Gastroesophageal sphincter (tissue), 4 donors: Measurements from ENCODE around the gene TBC1D1. TPM values are rescaled to one million over a fixed set of nuclear protein-coding genes. Genes with fewer than 3 reads are reported as not detected.

Experiments
- ATAC-seq: fragments of 150-250 bp; one replicate; pipeline ENCODE4 v1.9.1; 2016; ENCODE audit warnings: mild to moderate bottlenecking, moderate library complexity
- H3K27ac ChIP-seq, 4 donors: fragments of 200-600 bp; sonication (generic) in 3 of 4; 1 replicate in 3 of 4; 2 replicates in 1 of 4; pipeline ENCODE4 v1.5.1; 2016 to 2019
- H3K27me3 ChIP-seq: fragments of 200-600 bp; sonication (generic); one replicate; pipeline ENCODE4 v1.5.1; 2019
- H3K36me3 ChIP-seq, 2 donors: fragments of 200-600 bp; sonication (generic); one replicate each; pipeline ENCODE4 v1.5.1; 2019; ENCODE audit warnings: control low read depth in 1 of 2
- H3K4me1 ChIP-seq, 3 donors: fragments of 200-600 bp; sonication (generic); 1 replicate in 2 of 3; 2 replicates in 1 of 3; pipeline ENCODE4 v1.5.1; 2016 to 2019; ENCODE audit warnings: control low read depth in 2 of 3
- H3K4me3 ChIP-seq, 2 donors: fragments of 200-600 bp; sonication (generic); one replicate each; pipeline ENCODE4 v1.5.1; 2019; ENCODE audit warnings: mild to moderate bottlenecking in 1 of 2, moderate library complexity in 1 of 2
- H3K9me3 ChIP-seq, 3 donors: fragments of 200-600 bp; sonication (generic); one replicate each; pipeline ENCODE4 v1.5.1; 2017 to 2019; ENCODE audit warnings: control low read depth in 2 of 3
- CTCF ChIP-seq, 4 experiments: fragments of 200-600 bp in 2 of 4; fragments of 450-650 bp in 2 of 4; sonication (generic) in 1 of 4; IDR thresholded peaks; one replicate each; pipeline ENCODE4 v1.5.1; 2017 to 2019; ENCODE audit warnings: antibody characterized with exemption in 4 of 4, mild to moderate bottlenecking in 2 of 4, moderate library complexity in 2 of 4
- EP300 ChIP-seq: sonication (generic); formaldehyde crosslinking; IDR thresholded peaks from one replicate; pipeline ENCODE4 v1.6.1; 2017; ENCODE audit warnings: antibody characterized with exemption, mild to moderate bottlenecking
- POLR2A ChIP-seq, 2 donors: fragments of 450-650 bp; IDR thresholded peaks; one replicate each; pipeline ENCODE4 v1.6.1; 2017; ENCODE audit warnings: antibody characterized with exemption in 2 of 2, mild to moderate bottlenecking in 2 of 2, moderate library complexity in 1 of 2
- POLR2AphosphoS5 ChIP-seq: sonication (generic); formaldehyde crosslinking; IDR thresholded peaks from one replicate; pipeline ENCODE4 v1.6.1; 2017; ENCODE audit warnings: antibody characterized with exemption
- WGBS, 2 donors: methylation state at CpG; one replicate each; pipeline ENCODE4 v1.1.5; 2018; ENCODE audit warnings: low coverage in 1 of 2; 5-methylcytosine and 5-hydroxymethylcytosine counted together
- total RNA-seq, 4 donors: library from RNA; depleted of rRNA; stranded (reverse); fragments of >200 nt; gene quantifications; one replicate each; pipeline ENCODE4 v1.1.0, GENCODE V29; 2016

Gene TBC1D1
- total RNA-seq, 4 donors from 2014 or later, result 190 to 279 (median 241) TPM

DNA sequence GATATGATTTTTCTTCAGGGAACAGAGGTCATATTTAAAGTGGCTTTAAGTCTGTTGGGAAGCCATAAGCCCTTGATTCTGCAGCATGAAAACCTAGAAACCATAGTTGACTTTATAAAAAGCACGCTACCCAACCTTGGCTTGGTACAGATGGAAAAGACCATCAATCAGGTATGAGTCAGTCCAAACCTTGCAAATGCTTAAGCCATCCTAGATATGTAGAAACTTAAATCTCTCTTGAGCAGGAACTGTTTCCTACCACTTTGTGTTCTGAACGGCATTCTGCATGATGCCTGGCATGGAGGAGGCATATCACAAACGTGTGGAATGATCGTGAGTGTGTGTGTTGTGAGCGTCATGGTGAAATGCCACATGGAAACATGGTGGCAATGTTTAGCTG is 234.1 kb downstream of the TBC1D1 start:
- peaks cover 0 to 28% (median 0%) of the 10 kb centered on the region in 3 donors for H3K4me1 ChIP-seq
- peaks cover 0 to 59% of the 10 kb centered on the region in 2 donors for H3K36me3 ChIP-seq
- H3K4me3 ChIP-seq, result no peak overlapping the region
- no peaks in the 10 kb centered on the region for H3K9me3 ChIP-seq
- H3K27me3 ChIP-seq, result no peaks in the 10 kb centered on the region
- H3K27ac ChIP-seq, result no peak overlapping the region
- no peak for ATAC-seq
- 82 to 88% methylated on average over 5 of the region's 5 CpGs for WGBS, 2 donors
- TF ChIP-seq POLR2AphosphoS5, result peak; percentile 54
- no peak for TF ChIP-seq EP300

DNA sequence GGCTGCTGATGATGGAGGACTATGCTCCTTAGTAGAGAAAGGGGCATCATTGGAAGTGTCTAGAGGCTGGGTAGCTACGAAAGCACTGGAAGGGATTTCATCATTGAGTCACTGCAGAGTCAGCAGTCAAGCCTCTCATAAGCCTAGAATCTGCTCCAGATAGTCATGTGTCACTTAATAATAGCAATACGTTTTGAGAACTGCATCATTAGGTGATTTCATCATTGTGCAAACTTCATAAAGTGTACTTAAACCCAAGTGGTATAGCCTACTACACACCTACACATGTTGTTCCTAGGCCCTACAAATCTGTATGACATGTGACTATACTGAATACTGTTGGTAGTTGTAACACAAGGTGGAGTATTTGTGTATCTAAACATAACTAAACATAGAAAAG is 234.9 kb downstream of the TBC1D1 start:
- 70 to 79% methylated on average over 2 of the region's 2 CpGs for WGBS, 2 donors
- peaks cover 0 to 51% of the 10 kb centered on the region in 2 donors for H3K36me3 ChIP-seq
- ATAC-seq, result no peak

DNA sequence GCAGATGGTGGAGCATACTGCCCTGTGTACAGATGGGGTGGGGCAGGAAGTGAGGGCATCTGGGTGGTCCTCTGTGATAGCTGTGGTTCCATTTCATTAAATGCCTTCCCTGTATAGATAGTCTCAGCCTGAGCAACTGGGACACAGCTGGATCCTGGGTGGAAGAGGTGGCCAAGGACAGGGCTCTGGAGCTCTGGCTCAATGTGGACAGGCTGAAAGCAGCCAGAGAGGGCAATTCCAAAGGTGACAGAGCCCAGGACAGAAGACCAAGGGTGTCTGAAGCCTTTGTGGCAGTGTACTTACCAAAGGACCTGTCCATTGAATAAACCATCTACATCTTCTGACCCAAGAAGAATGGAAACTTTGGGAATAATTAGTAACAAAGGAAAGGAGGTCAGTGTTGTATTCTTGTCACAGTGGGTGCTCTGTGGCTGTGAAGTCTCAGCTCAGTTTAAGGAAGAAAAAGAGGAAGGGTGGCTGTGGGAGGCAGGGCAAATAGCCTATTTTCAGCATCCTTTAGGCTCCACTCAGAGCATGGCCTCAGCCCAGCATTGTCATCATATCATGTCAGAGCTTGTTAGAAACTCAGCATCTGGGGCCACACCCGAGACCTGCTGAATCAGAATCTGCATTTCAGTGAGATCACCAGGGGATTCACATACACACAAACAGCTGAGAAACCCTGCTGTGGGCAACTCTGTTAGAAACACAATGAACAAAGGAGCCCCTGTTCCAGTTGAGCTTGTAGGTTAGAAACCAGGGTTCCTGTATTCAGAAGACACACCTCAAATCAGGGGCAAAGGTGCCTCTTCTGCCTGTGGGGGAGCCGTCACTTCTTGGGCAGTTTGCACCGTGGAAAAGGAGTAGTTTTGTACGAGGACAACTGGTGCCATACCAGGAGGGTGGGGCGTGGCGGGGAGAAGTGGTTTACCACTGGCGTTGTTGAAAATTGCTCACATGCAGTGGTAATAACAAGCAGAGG is 237.9 kb downstream of the TBC1D1 start:
- Histone ChIP-seq H3K36me3 (peaks cover 0 to 39% of the 10 kb centered on the region in 2 donors), H3K4me3 (no peak overlapping the region), H3K27ac (peak overlapping the region in 2 of 4 donors; percentile 1 to 27), H3K9me3 (no peaks in the 10 kb centered on the region), H3K27me3 (no peaks in the 10 kb centered on the region), H3K4me1 (peaks cover 2 to 55% (median 14%) of the 10 kb centered on the region in 3 donors)
- TF ChIP-seq EP300, result no peak
- no peak for TF ChIP-seq CTCF (IDR thresholded peaks at IDR 0.05)
- no peak for TF ChIP-seq POLR2A (IDR thresholded peaks at IDR 0.05)
- TF ChIP-seq POLR2AphosphoS5, result no peak
- WGBS, 2 donors, result 62 to 75% methylated on average over 6 to 7 of the region's 7 CpGs
- no peak for ATAC-seq

More for the DNA sequence above, 234.9 kb downstream of the TBC1D1 start:
- H3K4me1 ChIP-seq, result peaks cover 0 to 28% (median 0%) of the 10 kb centered on the region in 3 donors
- no peaks in the 10 kb centered on the region for H3K27me3 ChIP-seq
- H3K27ac ChIP-seq, result no peak overlapping the region
- no peak overlapping the region for H3K4me3 ChIP-seq
- H3K9me3 ChIP-seq, result no peaks in the 10 kb centered on the region
- TF ChIP-seq POLR2A (IDR thresholded peaks at IDR 0.05), result no peak
- no peak for TF ChIP-seq CTCF (IDR thresholded peaks at IDR 0.05)
- no peak for TF ChIP-seq POLR2AphosphoS5
- no peak for TF ChIP-seq EP300

- peaks cover 2 to 55% (median 14%) of the 10 kb centered on the region in 3 donors for H3K4me1 ChIP-seq
- peaks cover 0 to 47% of the 10 kb centered on the region in 2 donors for H3K36me3 ChIP-seq
- WGBS, 2 donors, result 52 to 55% methylated on average over 6 to 7 of the region's 7 CpGs
- H3K27me3 ChIP-seq, result no peaks in the 10 kb centered on the region
- no peak overlapping the region for H3K4me3 ChIP-seq
- no peaks in the 10 kb centered on the region for H3K9me3 ChIP-seq
- no peak for ATAC-seq
- TF ChIP-seq POLR2A (IDR thresholded peaks at IDR 0.05) (no peak), POLR2AphosphoS5 (no peak), CTCF (IDR thresholded peaks at IDR 0.05) (no peak), EP300 (no peak)
- H3K27ac ChIP-seq, result peak overlapping the region in 2 of 4 donors; percentile 1 to 27
Measured at GRCh38 chr4:38129460-38130227, 238.8 kb downstream of the TBC1D1 start.

DNA sequence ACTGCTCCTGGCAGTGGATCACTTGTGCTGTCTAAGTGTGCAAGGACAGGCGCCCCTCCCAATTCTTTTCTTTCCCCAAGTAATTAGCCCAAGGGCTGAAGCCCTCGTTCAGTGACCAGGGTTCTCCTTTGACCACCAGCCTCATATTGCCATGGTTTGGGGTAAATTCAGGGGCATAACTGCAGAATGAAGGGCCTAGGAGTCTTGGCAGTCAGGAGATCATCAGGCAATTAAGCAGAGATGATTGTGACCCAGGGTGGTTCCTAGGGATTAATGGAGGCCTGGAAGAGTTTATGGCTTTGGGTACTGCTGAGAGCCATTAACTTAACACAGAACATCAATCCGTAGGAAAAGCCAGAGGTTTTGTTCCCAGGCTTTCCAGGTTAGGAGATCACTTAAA is 240.0 kb downstream of the TBC1D1 start:
- Histone ChIP-seq H3K4me3 (no peak overlapping the region), H3K27ac (peak overlapping the region in 3 of 4 donors; percentile 74 to 79 (median 78)), H3K9me3 (no peaks in the 10 kb centered on the region), H3K27me3 (no peaks in the 10 kb centered on the region), H3K36me3 (peaks cover 0 to 45% of the 10 kb centered on the region in 2 donors), H3K4me1 (peaks cover 2 to 55% (median 14%) of the 10 kb centered on the region in 3 donors)
- WGBS, 2 donors, result 65 to 82% methylated on average over 1 to 3 of the region's 3 CpGs
- no peak for ATAC-seq
- TF ChIP-seq POLR2A (IDR thresholded peaks at IDR 0.05), result no peak
- no peak for TF ChIP-seq CTCF (IDR thresholded peaks at IDR 0.05)
- no peak for TF ChIP-seq POLR2AphosphoS5
- TF ChIP-seq EP300, result no peak
